Transverse colon (tissue), 4 donors: ENCODE measurements around the gene CGNL1. TPM values are rescaled to one million over a fixed set of nuclear protein-coding genes. Genes with fewer than 3 reads are reported as not detected.

Experiments used
- DNase-seq: peaks from one replicate; pipeline ENCODE4 v3.0.0-alpha.2; 2019
- H3K27ac ChIP-seq, 4 donors: fragments of 200-600 bp; sonication (generic); 2 replicates each; pipeline ENCODE4 v1.5.1; 2016 to 2018; ENCODE audit warnings: inconsistent platforms in 4 of 4
- H3K27me3 ChIP-seq: fragments of 200-600 bp; sonication (generic); 2 replicates; pipeline ENCODE4 v1.5.1; 2017; ENCODE audit warnings: inconsistent platforms
- H3K36me3 ChIP-seq, 4 donors: fragments of 200-600 bp; sonication (generic); 2 replicates each; pipeline ENCODE4 v1.5.1; 2017 to 2019; ENCODE audit warnings: inconsistent platforms in 4 of 4
- H3K4me1 ChIP-seq, 4 donors: fragments of 200-600 bp; sonication (generic); 2 replicates each; pipeline ENCODE4 v1.5.1; 2017 to 2020; ENCODE audit warnings: inconsistent platforms in 4 of 4
- H3K4me3 ChIP-seq, 4 donors: fragments of 200-600 bp; sonication (generic); 1 replicate in 1 of 4; 2 replicates in 3 of 4; pipeline versions ENCODE4 v1.5.1 to v1.6.1; 2017 to 2019; ENCODE audit warnings: inconsistent platforms in 4 of 4
- H3K9me3 ChIP-seq, 2 donors: fragments of 200-600 bp; sonication (generic); 2 replicates each; pipeline ENCODE4 v1.5.1; 2017 to 2019; ENCODE audit warnings: inconsistent platforms in 2 of 2
- EP300 ChIP-seq: sonication (generic); formaldehyde crosslinking; IDR thresholded peaks from one replicate; pipeline ENCODE4 v1.6.1; 2017; ENCODE audit warnings: antibody characterized with exemption, low read depth
- POLR2A ChIP-seq: fragments of 450-650 bp; IDR thresholded peaks from one replicate; pipeline ENCODE4 v1.6.1; 2016; ENCODE audit warnings: antibody characterized with exemption, mild to moderate bottlenecking, moderate library complexity
- POLR2AphosphoS5 ChIP-seq, 3 donors: sonication (generic); formaldehyde crosslinking; IDR thresholded peaks; one replicate each; pipeline ENCODE4 v1.6.1; 2016; ENCODE audit warnings: antibody characterized with exemption in 3 of 3
- WGBS, 2 donors: methylation state at CpG; one replicate each; pipeline ENCODE4 v1.1.5; 2018; ENCODE audit warnings: low coverage in 1 of 2; 5-methylcytosine and 5-hydroxymethylcytosine counted together
- in situ Hi-C, 4 donors: fragments of 200-750 bp; cut with MboI; loops; one replicate each; pipeline versions ENCODE4 v1.15.0 to v1.15.1; 2017; ENCODE audit warnings: low sequenced_read_pairs in 3 of 4, low pct_ligation_motif_present in 1 of 4, low pct_unique_long_range_greater_than_20kb in 1 of 4
- intact Hi-C: fragments of 100-400 bp; cut with DNase I; formaldehyde crosslinking; loops from one replicate; pipeline ENCODE4 v1.15.1; 2023; ENCODE audit warnings: low total_unique reads
- total RNA-seq, 4 donors: library from RNA; depleted of rRNA; stranded (reverse); fragments of >200 nt; gene quantifications; one replicate each; pipeline ENCODE4 v1.1.0, GENCODE V29; 2016
- TF ChIP-seq, protein P1 (sequence below), 5 experiments: fragments of 200-600 bp in 3 of 5; fragments of 450-650 bp in 2 of 5; sonication (generic) in 3 of 5; IDR thresholded peaks; 1 replicate in 2 of 5; 2 replicates in 3 of 5; pipeline ENCODE4 v1.5.1; 2016 to 2017; ENCODE audit warnings: antibody characterized with exemption in 5 of 5, inconsistent platforms in 3 of 5, mild to moderate bottlenecking in 2 of 5, moderate library complexity in 1 of 5

Gene CGNL1
- total RNA-seq, 4 donors from 2014 or later: 1.1 to 2.2 (median 1.8) TPM

- Histone ChIP-seq H3K27ac (no peak overlapping the region), H3K9me3 (no peaks in the 10 kb centered on the region), H3K27me3 (no peaks in the 10 kb centered on the region), H3K36me3 (no peaks in the 10 kb centered on the region), H3K4me3 (no peak overlapping the region), H3K4me1 (peaks cover 0 to 7% (median 0%) of the 10 kb centered on the region in 4 donors)
- DNase-seq: no peak
- in situ Hi-C loops (no loop called here), intact Hi-C loops (no loop called here)
- WGBS, 2 donors: 83 to 88% methylated on average over 2 to 6 of the region's 6 CpGs
- TF ChIP-seq, protein P1, sequence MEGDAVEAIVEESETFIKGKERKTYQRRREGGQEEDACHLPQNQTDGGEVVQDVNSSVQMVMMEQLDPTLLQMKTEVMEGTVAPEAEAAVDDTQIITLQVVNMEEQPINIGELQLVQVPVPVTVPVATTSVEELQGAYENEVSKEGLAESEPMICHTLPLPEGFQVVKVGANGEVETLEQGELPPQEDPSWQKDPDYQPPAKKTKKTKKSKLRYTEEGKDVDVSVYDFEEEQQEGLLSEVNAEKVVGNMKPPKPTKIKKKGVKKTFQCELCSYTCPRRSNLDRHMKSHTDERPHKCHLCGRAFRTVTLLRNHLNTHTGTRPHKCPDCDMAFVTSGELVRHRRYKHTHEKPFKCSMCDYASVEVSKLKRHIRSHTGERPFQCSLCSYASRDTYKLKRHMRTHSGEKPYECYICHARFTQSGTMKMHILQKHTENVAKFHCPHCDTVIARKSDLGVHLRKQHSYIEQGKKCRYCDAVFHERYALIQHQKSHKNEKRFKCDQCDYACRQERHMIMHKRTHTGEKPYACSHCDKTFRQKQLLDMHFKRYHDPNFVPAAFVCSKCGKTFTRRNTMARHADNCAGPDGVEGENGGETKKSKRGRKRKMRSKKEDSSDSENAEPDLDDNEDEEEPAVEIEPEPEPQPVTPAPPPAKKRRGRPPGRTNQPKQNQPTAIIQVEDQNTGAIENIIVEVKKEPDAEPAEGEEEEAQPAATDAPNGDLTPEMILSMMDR (IDR thresholded peaks at IDR 0.05): no peak
- TF ChIP-seq EP300 (no peak), POLR2AphosphoS5 (IDR thresholded peaks at IDR 0.05) (no peak)
Measured at GRCh38 chr15:57388464-57388863, 12.2 kb downstream of the CGNL1 start.

GRCh38 chr15:57389991-57390390 is 13.7 kb downstream of the CGNL1 start:
- 94% methylated on average over 4 of the region's 4 CpGs; no CpG with 5 or more reads in 1 of the 2 donors for whole genome bisulfite sequencing, 2 donors
- H3K4me1 ChIP-seq: peaks cover 0 to 7% (median 0%) of the 10 kb centered on the region in 4 donors

GRCh38 chr15:57390583-57390982 is 14.3 kb downstream of the CGNL1 start:
- intact Hi-C loops (no loop called here), in situ Hi-C loops (no loop called here)
- Histone ChIP-seq H3K4me1 (peaks cover 0 to 7% (median 0%) of the 10 kb centered on the region in 4 donors), H3K27ac (no peak overlapping the region), H3K9me3 (no peaks in the 10 kb centered on the region), H3K36me3 (no peaks in the 10 kb centered on the region), H3K4me3 (no peak overlapping the region), H3K27me3 (no peaks in the 10 kb centered on the region)
- 96 to 100% methylated on average over 2 to 8 of the region's 8 CpGs for WGBS, 2 donors
- TF ChIP-seq EP300 (no peak), POLR2AphosphoS5 (IDR thresholded peaks at IDR 0.05) (no peak), POLR2A (no peak)
- TF ChIP-seq, protein P1 (IDR thresholded peaks at IDR 0.05): no peak
- no peak for DNase-seq

More at GRCh38 chr15:57389991-57390390, 13.7 kb downstream of the CGNL1 start:
- H3K27me3 ChIP-seq: no peaks in the 10 kb centered on the region
- no peak overlapping the region for H3K27ac ChIP-seq
- H3K36me3 ChIP-seq: no peaks in the 10 kb centered on the region
- no peak for DNase-seq
- H3K4me3 ChIP-seq: no peak overlapping the region
- TF ChIP-seq POLR2AphosphoS5 (IDR thresholded peaks at IDR 0.05): no peak
- no peak for TF ChIP-seq EP300
- no peak for TF ChIP-seq POLR2A
- TF ChIP-seq, protein P1 (IDR thresholded peaks at IDR 0.05): no peak
- in situ Hi-C loops (no loop called here), intact Hi-C loops (no loop called here)
- H3K9me3 ChIP-seq: no peaks in the 10 kb centered on the region

GRCh38 chr15:57391537-57391936 is 15.2 kb downstream of the CGNL1 start:
- TF ChIP-seq EP300: no peak
- no peak for TF ChIP-seq POLR2A
- TF ChIP-seq POLR2AphosphoS5 (IDR thresholded peaks at IDR 0.05): no peak
- TF ChIP-seq, protein P1 (IDR thresholded peaks at IDR 0.05): no peak
- Histone ChIP-seq H3K27ac (no peak overlapping the region), H3K27me3 (no peaks in the 10 kb centered on the region), H3K9me3 (no peaks in the 10 kb centered on the region), H3K36me3 (no peaks in the 10 kb centered on the region), H3K4me1 (peaks cover 0 to 7% (median 0%) of the 10 kb centered on the region in 4 donors), H3K4me3 (no peak overlapping the region)
- in situ Hi-C loops (no loop called here), intact Hi-C loops (no loop called here)
- WGBS, 2 donors: 46 to 71% methylated on average over 2 of the region's 2 CpGs
- no peak for DNase-seq
